ENCODE data around the gene TFAP2B.

DNA sequence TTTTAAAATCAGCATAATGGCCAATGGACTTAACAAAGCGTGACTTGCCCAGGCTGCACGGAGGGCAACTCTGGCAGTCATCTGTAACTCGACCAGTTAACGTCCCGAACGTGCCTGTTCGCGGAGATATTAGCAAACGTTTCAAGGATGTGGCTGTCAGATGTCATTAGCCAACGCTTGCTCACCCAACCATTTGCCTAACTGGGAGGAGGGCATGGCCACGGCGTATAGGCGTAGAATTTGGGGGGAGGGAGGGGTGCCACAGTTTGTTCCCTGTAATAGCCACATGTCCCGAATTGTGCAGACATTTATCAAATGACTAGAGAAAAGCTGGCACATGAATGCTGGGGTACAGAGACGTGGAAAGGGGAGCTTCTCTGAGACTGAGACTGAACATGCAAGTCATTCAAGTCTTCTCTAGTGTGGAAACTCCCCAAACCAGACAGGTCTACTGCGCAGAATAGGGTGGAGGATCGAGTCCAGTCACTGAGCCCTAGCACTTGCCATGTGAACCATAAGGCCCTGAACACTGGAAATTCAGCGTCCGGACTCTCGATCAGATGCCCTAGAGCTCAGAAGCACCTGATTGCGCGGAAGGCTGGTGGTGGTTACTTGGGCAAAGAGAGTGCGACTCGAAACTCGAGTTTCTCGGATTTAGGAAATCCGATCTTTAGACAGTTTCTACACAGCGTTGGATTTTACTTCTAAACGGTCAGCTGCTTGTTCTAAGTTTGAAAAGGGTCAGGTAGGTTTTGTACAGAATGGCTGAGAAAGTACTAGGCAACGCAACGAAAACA is 32.6 kb downstream of the TFAP2B start:
- TF ChIP-seq CTCF (IDR thresholded peaks at IDR 0.05; ENCODE audit: insufficient read depth, low read length) (no peak), POLR2AphosphoS5 (IDR thresholded peaks at IDR 0.05; ENCODE audit: low read depth) (no peak), SPI1 (IDR thresholded peaks at IDR 0.05; ENCODE audit: borderline replicate concordance, low read depth) (no peak), GABPA (IDR thresholded peaks at IDR 0.05; ENCODE audit: low read depth) (no peak)
- TF ChIP-seq, protein P1, sequence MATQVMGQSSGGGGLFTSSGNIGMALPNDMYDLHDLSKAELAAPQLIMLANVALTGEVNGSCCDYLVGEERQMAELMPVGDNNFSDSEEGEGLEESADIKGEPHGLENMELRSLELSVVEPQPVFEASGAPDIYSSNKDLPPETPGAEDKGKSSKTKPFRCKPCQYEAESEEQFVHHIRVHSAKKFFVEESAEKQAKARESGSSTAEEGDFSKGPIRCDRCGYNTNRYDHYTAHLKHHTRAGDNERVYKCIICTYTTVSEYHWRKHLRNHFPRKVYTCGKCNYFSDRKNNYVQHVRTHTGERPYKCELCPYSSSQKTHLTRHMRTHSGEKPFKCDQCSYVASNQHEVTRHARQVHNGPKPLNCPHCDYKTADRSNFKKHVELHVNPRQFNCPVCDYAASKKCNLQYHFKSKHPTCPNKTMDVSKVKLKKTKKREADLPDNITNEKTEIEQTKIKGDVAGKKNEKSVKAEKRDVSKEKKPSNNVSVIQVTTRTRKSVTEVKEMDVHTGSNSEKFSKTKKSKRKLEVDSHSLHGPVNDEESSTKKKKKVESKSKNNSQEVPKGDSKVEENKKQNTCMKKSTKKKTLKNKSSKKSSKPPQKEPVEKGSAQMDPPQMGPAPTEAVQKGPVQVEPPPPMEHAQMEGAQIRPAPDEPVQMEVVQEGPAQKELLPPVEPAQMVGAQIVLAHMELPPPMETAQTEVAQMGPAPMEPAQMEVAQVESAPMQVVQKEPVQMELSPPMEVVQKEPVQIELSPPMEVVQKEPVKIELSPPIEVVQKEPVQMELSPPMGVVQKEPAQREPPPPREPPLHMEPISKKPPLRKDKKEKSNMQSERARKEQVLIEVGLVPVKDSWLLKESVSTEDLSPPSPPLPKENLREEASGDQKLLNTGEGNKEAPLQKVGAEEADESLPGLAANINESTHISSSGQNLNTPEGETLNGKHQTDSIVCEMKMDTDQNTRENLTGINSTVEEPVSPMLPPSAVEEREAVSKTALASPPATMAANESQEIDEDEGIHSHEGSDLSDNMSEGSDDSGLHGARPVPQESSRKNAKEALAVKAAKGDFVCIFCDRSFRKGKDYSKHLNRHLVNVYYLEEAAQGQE (IDR thresholded peaks at IDR 0.05; ENCODE audit: insufficient replicate concordance, low read depth), result no peak
